Measurements from ENCODE around the gene DNAH8.
"Not testable (repeated sequence)": the region's sequence is repeated elsewhere in the genome, so short reads cannot be mapped to it uniquely, and the experiment has no call there.

Gene DNAH8, protein sequence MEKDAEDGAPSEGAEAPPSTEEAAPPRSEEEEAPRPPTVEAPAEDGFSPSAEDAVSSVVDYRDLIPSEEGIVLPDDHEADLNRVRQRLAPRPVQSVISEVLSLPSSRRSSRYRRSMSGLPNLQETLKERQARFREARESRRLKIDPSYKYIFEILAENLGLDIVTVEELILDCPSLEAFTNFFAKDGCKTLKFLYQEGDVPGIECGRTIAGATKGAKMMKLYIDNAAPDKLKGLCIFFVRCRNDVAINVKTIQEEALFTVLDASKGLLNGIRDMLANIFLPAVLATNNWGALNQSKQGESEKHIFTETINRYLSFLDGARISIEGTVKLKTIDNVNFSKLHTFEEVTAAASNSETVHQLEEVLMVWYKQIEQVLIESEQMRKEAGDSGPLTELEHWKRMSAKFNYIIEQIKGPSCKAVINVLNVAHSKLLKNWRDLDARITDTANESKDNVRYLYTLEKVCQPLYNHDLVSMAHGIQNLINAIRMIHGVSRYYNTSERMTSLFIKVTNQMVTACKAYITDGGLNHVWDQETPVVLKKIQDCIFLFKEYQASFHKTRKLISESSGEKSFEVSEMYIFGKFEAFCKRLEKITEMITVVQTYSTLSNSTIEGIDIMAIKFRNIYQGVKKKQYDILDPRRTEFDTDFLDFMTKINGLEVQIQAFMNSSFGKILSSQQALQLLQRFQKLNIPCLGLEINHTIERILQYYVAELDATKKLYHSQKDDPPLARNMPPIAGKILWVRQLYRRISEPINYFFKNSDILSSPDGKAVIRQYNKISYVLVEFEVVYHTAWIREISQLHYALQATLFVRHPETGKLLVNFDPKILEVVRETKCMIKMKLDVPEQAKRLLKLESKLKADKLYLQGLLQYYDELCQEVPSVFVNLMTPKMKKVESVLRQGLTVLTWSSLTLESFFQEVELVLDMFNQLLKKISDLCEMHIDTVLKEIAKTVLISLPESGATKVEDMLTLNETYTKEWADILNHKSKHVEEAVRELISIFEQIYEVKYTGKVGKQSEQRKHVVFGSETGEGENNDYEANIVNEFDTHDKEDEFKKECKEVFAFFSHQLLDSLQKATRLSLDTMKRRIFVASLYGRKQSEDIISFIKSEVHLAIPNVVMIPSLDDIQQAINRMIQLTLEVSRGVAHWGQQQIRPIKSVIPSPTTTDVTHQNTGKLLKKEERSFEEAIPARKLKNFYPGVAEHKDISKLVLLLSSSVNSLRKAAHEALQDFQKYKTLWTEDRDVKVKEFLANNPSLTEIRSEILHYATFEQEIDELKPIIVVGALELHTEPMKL (N-terminal part only)

DNA sequence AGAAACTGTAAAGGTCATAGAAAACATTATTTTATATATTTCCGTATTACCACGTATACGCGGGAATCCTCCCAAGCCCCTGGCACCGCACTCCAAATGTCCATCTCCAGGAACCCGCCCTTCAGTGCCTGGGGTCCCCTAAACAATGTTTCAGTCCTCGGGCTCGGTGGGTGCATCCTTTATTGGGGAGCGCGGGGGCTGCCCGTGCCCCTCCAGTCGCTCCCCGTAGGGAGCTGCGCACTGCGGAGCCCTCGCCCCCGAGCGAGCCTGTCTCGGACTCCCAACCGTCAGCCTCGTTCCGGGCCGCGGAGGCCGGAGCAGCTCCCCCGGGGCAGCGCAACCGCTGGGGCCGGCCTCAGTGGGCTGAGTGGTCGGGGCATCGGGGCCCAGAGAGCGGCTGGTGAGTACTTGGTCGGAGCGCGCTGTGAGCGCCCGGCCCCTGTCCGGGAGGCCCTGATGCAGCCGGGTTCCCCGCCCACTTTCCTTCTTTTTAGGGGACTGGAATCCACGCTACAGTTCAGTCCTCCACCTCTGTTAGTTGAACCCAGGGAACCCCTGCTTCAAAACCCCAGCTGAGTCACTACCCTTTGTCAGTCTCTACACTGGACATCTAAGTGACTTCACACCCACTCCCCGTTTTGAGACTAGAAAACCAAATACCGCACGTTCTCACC lies at the start of gene DNAH8:
DNAH8 (plus strand) TSS at position 296 of the 674 bp plus-strand sequence. CDS start 7,499 bp downstream, outside the sequence.
- DNase-seq = no peak

DNA sequence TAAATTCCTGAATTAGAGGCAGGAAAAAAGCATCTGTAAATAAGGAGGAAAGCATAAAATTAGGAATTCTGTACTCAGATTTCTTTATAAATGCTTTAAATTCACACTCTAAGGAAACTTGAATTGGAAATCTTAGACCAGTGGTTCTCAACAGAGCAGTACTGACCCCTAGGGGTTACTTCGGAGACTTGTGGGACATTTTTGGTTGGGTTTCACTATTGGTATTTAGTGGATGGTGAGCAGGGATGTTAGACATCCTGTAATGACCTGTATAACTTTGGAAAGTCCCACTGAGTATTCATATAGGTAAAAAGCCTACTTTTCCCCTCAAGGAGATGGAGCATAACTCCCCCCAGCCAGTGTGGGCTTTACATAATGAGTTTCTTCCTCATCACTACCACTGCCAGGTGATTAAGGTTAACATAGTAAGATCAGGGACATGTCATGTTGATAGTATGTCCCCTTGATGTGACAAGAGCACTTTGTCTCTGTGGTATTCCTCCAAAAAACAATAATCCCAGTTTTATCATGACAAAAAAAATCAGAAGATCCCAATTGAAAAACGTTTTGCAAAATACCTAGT lies 43.1 kb upstream of the DNAH8 start:
- DNase-seq = peak; percentile 43

DNA sequence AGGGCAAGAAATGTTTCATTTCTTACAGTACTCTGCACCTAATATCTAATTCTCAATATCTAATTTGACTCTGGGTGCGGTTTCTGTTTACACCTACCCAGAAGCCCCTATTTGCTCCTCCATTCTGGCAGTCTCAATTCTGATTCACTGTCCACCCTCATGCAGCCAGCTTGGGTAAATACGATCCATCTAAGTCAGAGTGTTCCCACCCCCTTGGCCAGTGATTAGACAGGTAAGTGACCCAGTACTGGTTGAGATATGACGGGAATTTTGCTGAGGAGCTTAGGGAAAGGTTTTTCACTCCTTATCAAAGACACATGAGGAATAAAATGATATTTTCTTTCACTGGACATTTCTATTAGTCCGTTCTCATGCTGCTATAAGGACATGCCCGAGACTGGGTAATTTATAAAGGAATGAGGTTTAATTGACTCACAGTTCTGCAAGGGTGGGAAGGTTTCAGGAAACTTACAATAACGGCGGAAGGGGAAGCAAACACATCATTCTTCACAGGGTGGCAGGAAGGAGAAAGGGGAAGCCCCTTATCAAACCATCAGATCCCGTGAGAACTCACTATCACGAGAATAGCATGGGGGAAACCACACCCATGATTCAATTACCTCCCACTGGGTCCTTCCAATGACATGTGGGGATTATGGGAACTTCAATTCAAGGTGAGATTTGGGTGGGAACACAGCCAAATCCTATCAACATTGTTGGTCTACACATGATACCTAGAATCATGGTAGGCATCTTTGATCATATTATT lies 41.5 kb upstream of the DNAH8 start:
- no peak for DNase-seq

DNA sequence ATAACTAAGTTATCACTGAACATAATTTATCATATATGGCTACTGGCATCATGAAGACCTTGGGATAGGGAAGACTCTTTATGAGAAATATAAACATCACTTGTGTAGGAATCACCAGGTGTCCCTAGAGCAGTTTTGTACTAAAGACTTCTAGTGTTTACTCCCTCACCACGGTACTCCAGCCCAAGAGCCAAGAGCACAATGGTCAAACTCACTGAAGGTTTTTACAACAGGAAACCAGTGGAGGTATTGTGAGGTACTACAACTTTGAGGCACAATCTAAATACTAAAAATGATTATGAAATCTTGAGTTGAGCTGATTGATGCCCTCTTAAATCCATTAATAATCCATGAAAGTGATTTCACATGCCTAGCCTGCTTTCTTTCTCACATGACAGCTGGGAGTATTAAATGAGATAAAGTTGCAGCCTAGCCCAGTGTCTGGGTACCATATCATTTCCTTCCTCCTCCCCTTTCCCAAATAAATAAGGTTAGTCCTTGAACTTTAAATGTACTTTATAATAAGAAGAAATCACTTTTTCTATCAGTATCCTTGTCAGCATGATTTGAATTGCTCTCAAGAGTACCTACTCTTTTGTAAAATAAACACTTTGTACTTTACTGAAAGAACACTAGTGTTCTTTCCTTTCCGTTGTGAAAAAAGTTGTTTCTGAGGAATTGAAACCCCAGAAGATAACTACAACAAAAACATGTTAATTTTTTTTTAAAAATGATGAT lies 38.7 kb upstream of the DNAH8 start:
- DNase-seq = no peak

DNA sequence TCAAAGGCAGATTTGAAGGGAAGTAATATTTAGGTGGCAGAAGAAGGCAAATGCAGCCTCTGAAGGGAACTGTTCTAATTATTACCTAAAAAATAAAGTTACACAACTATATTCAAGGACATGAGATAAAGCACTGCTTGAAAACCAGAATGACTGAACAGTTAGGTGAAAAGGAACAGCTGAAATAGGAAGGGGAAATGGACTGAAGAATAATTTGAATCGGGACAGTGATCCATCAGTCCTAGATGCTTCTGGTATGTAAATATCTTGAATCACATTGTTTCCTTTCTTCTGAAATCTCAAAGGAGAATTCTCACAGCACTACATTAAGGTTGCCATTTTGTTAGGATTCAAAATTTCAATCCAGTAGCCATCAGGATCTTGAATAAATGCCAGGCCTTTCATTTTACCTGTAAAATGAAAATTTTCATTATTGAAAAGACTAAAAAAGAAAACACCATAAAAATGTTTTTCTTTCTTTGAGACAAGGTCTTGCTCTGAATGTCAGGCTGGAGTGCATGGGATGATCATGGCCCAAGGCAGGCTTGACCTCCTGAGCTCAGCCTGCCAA lies 38.1 kb upstream of the DNAH8 start:
- no peak for DNase-seq

DNA sequence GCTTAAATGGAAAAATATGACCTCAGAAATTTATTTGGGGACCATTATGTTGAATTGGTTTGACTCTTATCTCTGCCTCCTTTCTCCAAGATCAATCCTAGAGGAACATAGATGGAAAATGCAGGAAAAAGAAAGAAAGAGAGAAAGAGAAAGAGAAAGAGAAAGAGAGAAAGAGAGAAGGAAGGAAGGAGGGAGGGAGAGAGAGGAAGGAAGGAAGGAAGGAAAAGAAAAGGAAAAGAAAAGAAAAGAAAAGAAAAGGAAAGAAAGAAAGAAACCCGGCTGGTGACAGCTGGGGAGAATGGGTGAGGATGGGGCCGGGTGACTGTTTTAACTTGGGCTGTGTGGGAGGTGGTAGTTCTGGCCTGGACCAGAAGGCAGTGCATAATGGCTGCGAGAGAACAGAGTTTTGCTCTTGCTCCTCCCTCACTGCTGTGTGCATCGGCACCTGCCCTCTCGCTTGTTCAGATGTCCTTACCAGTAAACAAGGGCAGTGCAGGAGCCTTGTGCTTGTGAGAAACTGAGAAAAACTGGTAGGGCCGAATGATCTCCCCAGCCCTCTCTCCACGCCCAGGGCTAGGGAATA lies 36.8 kb upstream of the DNAH8 start:
- no peak for DNase-seq

DNA sequence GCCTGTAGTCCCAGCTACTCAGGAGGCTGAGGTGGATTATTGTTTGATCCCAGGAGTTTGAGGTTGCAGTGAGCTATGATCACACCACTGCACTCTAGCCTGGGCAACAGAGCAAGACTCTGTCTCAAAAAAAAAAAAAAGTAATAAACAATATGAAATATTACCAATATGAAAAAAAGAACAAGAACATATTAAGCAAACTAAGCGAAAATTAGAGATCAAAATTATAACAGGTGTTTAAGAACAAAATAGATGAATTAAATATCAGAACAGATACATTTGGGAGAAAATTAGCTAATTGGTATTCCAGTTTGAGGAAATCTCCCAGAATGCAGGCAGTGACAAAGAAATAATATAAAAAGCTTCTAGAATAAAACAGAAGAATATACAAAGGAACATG lies 35.4 kb upstream of the DNAH8 start:
- no peak for DNase-seq

DNA sequence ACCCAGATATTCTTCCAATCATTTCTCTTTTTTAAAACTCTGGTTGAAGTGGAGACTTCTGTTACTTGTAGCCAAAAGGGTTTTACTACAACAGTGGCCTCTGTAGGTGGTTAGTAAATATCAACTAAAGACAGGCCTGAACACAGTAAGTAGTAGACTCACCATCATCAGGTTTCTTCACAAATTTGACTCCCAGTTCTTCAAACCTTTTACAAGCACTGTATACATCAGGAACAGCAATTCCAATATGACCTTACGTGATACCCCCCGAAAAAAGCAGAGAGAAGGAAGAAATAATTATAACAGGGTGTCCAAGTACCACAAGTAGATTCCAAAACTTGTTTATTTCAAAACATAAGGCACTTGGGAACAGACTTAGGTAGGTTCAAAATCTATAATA lies 33.3 kb upstream of the DNAH8 start:
- no peak for DNase-seq

DNA sequence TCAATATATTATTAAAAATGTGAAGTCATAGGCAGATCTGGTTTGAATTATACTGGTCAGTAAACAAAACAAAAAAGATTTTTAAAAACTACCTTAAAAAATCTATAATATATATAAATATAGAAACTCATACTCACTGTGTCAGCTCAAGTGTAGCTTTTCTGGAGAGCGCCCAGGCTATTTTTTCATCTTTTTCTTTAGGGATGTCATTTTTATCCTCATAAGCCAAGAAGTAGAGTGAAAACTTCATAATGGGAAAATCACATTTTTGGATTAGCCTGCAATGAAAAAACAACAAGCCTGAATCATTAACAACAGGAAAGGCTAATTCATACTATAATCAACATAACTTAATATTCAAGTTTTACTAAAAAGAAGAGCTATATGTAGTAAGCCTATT lies 30.9 kb upstream of the DNAH8 start:
- DNase-seq = no peak

DNA sequence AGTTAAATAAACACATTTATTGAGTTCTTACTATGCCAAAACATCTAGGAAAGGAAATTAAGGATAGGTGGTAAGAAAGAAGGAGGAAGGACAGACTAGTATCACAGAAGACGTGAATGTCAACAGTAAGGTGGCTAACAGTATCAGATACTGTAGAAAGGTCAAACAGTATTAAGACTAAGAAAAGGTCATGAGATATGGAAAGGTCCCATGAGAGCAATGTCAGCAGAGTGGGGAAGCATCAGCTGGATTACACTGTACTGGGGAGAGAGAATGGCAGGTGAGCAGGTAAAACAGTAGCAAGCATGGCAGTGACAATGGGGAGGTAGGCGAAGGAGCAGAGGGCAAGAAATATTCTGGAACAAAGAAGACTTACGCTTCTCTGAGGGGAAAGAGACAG lies 30.2 kb upstream of the DNAH8 start:
- DNase-seq = no peak

DNA sequence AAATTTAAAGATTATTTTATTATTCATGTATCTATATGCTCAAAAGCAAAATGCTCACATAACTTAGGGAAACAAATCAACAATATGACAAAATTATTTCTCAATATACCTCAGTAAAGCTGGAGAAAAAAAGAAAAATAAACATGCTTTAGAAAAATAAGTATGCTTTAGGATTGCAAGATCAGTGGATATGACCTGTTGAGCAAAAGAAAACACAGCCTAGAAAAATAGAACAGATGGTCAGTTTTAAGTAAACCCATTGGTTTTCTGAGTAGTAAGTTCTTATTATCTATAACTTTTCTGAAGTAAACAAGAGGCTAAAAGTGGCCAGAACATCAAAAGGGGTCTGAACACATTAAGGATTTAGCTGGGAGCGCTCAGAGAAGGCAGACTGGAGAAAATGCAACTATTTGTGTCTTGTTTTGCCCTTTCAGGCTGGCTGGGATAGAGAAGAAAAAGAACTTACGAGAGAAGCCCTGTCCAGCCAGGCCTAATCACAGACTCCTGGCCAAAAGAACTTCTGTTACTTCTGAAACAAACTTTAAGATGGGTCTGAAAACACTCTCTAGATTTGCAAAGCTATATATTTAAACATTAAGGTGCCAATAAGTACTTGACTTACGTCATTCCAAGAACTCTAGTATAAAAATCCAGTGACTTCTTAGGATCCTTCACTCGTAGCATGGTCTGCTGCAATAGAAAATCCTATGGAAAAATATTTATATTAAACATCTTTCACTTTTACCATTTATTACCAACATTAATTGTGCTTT lies 28.7 kb upstream of the DNAH8 start:
- DNase-seq = no peak

DNA sequence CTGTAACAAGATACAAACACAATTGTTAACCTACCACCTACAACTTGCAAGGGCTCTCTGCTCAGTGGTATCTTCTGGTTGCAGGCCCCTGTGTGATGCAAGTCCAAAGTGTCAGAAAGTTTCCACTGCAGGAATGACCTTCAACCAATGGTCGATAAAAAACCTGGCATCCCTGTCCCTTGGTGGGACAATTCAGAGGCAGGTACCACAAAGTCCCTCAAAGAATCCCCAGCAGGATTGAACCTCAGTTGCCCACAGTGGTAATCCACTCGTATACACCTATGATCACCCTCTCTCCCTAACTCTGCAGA lies 28.1 kb upstream of the DNAH8 start:
- DNase-seq = no peak

DNA sequence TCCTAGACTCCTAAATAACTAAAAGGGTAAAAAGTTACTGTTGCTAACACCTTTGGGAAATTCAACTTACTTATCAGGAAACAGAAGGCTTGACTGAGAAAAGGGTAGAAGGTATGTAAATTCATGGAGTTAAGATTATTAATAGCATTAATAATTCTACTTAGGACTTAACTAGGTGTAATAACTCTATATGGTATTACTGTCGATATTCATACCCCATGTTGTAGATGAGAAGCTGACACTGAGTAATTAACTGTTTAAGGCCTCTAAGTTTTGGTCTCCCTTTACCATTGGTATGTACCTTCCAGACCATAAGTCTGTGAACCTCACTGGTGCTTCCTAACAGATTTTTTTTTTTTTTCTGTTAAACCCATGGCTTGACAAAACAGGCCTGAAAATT lies 27.6 kb upstream of the DNAH8 start:
- no peak for DNase-seq

DNA sequence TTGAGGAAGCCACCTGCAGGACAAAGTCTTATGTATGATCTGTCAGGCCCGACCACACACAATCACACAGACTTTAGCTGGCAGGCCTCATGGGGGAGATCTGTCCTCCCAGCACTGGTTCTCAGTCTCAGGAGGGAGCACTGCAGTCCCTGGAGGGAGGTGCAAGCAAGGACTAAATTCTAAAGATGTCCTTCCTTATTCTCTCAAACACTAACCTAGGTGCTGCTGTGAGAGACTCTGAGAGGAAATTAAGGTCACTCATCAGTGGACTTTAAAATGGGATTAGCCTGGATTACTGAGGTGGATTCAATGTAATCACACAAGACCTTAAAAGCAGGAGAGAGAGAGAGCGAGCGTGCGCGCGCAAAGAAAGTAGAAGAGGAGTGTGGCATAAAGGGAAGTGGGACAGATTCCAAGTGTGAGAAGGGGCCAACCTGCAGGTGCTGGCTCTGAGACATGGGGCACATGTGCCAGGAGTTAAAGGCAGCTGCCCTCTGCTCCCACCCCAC lies 26.5 kb upstream of the DNAH8 start:
- DNase-seq = peak; percentile 9

DNA sequence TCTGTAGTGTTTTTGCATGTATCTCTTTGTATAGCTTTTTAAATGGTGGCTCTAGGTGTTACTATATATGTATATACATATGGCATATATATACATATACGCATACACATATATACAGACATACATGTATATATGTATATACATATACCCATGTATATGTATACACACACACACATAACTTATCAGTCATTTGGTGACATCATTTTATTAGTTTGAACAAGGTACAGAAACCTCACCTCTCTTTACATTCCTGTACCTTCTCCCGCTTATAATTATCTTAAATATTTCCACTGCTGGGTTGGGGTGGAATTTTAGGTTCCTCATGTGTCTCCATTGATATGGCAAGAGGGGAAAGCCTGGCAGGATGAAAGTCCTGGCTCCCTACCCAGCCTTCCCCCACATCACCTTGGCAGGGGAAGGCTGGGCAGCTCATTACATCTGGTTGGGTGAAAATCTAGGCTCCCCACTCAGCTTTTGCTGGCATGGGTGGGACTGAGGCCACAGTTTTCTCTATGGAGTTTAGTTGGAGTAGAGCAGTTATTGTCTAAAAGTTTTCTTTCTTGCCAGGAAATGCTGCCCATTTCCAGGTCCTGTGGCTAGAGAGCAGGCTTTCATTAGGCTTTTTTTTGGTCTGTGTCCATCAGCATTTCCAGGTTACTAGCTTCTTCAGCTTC lies 19.7 kb upstream of the DNAH8 start:
- no peak for DNase-seq

DNA sequence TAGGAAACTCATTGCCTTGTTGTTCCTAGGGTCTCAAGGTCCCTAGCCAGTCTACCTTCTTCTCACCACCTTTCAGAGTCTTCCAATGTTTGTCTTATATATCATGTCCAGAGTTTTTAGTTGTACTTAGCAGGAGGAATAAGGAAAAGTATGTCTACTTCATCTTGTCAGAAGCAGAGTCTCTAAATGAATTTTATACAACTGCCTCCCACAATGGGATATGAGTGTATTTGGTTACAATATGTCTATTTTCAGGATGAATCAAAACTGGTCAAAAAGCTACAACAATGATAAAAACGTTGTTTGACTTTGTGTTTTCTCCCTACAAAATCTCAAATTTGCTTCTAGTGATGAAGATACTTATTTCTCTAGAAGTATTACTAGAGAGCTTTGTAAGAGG lies 19.2 kb upstream of the DNAH8 start:
- no peak for DNase-seq

DNA sequence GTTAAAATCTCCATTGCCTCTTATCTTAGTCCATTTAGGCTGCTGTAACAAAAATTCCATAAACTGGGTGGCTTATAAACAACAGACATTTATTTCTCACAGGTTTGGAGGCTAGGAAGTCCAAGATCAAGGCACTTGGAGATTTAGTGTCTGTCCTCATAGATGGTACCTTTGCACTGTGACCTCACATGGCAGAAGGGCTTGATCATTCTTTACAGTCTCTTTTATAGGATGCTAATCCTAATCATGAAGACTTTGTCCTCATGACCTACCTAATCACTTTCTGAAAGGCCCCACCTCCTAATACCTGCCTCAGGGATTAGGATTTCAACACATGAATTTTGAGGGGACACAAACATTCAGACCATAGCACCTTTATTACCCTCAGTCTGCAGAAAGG lies 18.8 kb upstream of the DNAH8 start:
- DNase-seq = no peak

DNA sequence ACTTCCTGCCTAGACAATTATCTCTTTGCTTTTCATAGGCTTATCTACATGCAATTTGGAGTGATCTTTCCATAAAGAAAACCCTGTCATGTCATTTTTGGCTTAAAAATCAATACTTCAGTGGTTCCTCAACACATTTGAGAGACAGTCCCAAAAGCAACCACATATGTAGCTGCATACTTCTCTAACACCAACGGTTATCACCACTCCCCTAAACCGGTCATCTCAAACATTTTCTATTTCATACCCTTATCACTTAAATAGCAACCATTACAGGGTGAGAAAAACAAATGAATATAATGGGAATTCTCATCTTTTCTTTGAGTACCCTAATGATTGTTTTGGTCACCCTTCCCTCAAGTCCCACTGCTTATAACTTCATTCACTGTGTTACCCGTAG lies 17.3 kb upstream of the DNAH8 start:
- no peak for DNase-seq

DNA sequence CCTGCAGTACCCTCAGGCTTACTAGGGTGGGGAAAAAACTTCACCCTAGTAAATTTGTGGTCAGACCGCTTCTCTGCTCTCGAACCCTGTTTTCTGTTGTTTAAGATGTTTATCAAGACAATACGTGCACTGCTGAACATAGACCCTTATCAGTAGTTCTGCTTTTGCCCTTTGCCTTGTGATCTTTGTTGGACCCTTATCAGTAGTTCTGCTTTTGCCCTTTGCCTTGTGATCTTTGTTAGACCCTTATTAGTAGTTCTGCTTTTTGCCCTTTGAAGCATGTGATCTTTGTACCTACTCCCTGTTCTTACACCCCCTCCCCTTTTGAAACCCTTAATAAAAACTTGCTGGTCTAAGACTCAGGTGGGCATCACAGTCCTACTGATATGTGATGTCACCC lies 15.4 kb upstream of the DNAH8 start:
- DNase-seq = not testable (repeated sequence)

Data from NCI-H345 (cell line).